Measurements from ENCODE around the gene SCAMP4. TPM values are rescaled to one million over a fixed set of nuclear protein-coding genes. Genes with fewer than 3 reads are reported as not detected.

The SCAMP4 gene
- total and polyA plus RNA-seq, 2 of the 13 experiments (the other 11 are each of a cell fraction or from before 2014, with no cell fraction given), result 10.7 to 13.7 TPM

DNA sequence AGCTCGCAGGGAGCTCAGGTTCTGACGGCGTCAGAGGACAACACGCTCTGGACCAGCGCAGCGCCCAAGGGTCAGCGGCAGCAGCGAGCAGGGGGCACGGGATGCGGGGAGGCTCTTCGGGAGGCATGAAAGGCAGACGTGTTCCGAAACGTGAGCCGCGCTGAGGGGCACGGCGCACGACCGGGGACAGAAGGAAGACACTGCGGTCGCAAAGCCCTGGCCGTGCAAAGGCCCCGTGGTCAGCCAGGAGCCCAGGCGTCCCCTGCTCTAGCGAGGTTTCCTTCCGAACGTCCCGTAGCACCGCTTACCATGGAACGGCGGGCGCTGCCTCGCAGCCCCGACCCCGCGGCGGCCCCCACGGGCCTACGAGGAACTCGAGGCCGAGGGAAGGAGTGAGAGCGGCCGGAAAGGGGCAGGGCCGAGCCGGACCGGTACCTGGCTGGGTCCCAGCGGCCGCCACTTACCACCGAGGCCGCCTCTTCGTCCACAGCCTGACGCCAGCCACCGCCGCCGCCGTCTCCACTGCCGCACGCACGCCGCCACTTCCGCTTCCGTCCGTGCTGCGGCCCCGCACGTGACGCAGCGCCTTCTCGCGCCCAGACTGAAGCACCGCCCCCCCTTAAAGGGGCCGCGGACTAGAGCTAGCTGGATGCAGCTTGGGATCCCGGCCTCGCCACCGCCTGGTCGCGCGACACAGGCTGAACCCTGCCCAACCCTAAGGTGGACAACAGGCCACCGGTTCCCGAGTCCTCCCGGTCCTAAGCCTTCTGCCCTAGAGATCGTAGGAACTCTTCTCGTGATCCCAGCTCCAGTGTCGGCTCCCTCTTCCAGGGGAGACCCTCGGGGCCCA lies 29.3 kb upstream of the SCAMP4 start (continued):
- TF ChIP-seq, protein P1, sequence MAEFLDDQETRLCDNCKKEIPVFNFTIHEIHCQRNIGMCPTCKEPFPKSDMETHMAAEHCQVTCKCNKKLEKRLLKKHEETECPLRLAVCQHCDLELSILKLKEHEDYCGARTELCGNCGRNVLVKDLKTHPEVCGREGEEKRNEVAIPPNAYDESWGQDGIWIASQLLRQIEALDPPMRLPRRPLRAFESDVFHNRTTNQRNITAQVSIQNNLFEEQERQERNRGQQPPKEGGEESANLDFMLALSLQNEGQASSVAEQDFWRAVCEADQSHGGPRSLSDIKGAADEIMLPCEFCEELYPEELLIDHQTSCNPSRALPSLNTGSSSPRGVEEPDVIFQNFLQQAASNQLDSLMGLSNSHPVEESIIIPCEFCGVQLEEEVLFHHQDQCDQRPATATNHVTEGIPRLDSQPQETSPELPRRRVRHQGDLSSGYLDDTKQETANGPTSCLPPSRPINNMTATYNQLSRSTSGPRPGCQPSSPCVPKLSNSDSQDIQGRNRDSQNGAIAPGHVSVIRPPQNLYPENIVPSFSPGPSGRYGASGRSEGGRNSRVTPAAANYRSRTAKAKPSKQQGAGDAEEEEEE (CRISPR knock-in tag; IDR thresholded peaks at IDR 0.05; ENCODE audit: borderline replicate concordance), result no peak
- TF ChIP-seq, protein P2, sequence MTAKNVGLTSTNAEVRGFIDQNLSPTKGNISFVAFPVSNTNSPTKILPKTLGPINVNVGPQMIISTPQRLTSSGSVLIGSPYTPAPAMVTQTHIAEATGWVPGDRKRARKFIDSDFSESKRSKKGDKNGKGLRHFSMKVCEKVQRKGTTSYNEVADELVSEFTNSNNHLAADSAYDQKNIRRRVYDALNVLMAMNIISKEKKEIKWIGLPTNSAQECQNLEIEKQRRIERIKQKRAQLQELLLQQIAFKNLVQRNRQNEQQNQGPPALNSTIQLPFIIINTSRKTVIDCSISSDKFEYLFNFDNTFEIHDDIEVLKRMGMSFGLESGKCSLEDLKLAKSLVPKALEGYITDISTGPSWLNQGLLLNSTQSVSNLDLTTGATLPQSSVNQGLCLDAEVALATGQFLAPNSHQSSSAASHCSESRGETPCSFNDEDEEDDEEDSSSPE (CRISPR knock-in tag; IDR thresholded peaks at IDR 0.05), result peak; percentile 96
- TF ChIP-seq ZNF318 (CRISPR knock-in tag; IDR thresholded peaks at IDR 0.05), result peak; percentile 92; the same call in 1 of the 2 replicates
- TF ChIP-seq, protein P3, sequence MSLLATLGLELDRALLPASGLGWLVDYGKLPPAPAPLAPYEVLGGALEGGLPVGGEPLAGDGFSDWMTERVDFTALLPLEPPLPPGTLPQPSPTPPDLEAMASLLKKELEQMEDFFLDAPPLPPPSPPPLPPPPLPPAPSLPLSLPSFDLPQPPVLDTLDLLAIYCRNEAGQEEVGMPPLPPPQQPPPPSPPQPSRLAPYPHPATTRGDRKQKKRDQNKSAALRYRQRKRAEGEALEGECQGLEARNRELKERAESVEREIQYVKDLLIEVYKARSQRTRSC (CRISPR knock-in tag; IDR thresholded peaks at IDR 0.05; ENCODE audit: low read depth), result 0 out of 2 replicates have a peak, but pooled peaks have one; percentile 28
- TF ChIP-seq, protein P4, sequence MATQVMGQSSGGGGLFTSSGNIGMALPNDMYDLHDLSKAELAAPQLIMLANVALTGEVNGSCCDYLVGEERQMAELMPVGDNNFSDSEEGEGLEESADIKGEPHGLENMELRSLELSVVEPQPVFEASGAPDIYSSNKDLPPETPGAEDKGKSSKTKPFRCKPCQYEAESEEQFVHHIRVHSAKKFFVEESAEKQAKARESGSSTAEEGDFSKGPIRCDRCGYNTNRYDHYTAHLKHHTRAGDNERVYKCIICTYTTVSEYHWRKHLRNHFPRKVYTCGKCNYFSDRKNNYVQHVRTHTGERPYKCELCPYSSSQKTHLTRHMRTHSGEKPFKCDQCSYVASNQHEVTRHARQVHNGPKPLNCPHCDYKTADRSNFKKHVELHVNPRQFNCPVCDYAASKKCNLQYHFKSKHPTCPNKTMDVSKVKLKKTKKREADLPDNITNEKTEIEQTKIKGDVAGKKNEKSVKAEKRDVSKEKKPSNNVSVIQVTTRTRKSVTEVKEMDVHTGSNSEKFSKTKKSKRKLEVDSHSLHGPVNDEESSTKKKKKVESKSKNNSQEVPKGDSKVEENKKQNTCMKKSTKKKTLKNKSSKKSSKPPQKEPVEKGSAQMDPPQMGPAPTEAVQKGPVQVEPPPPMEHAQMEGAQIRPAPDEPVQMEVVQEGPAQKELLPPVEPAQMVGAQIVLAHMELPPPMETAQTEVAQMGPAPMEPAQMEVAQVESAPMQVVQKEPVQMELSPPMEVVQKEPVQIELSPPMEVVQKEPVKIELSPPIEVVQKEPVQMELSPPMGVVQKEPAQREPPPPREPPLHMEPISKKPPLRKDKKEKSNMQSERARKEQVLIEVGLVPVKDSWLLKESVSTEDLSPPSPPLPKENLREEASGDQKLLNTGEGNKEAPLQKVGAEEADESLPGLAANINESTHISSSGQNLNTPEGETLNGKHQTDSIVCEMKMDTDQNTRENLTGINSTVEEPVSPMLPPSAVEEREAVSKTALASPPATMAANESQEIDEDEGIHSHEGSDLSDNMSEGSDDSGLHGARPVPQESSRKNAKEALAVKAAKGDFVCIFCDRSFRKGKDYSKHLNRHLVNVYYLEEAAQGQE (IDR thresholded peaks at IDR 0.05; ENCODE audit: borderline replicate concordance in 1 of 2, low read depth in 1 of 2, low read length in 2 of 2), result no peak
- TF ChIP-seq, protein P5, sequence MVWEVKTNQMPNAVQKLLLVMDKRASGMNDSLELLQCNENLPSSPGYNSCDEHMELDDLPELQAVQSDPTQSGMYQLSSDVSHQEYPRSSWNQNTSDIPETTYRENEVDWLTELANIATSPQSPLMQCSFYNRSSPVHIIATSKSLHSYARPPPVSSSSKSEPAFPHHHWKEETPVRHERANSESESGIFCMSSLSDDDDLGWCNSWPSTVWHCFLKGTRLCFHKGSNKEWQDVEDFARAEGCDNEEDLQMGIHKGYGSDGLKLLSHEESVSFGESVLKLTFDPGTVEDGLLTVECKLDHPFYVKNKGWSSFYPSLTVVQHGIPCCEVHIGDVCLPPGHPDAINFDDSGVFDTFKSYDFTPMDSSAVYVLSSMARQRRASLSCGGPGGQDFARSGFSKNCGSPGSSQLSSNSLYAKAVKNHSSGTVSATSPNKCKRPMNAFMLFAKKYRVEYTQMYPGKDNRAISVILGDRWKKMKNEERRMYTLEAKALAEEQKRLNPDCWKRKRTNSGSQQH (CRISPR knock-in tag; IDR thresholded peaks at IDR 0.05; ENCODE audit: low read depth), result peak; percentile 68; the same call in 1 of the 2 replicates
- TF ChIP-seq, protein P6, sequence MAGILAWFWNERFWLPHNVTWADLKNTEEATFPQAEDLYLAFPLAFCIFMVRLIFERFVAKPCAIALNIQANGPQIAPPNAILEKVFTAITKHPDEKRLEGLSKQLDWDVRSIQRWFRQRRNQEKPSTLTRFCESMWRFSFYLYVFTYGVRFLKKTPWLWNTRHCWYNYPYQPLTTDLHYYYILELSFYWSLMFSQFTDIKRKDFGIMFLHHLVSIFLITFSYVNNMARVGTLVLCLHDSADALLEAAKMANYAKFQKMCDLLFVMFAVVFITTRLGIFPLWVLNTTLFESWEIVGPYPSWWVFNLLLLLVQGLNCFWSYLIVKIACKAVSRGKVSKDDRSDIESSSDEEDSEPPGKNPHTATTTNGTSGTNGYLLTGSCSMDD (CRISPR knock-in tag; IDR thresholded peaks at IDR 0.05), result no peak

Data from HepG2 (cell line).